HL-60 (cell line): ENCODE data around the gene SHB.

Experiments
- DNase-seq, 2 experiments: peaks; one replicate each; pipeline ENCODE4 v3.0.0-alpha.2; 2010 to 2020; ENCODE audit warnings: low read depth in 1 of 2, low spot score in 1 of 2
- H3K27ac ChIP-seq: fragments of 250-450 bp; sonication (Bioruptor Pico); replicated peaks from 2 replicates; pipeline ENCODE4 v1.5.1; 2020; ENCODE audit warnings: mild to moderate bottlenecking, moderate library complexity
- H3K27me3 ChIP-seq: fragments of 250-450 bp; sonication (Bioruptor Pico); 2 replicates; pipeline ENCODE4 v1.5.1; 2021; ENCODE audit warnings: mild to moderate bottlenecking, moderate library complexity; ENCODE audit not compliant: insufficient read depth, poor library complexity, severe bottlenecking
- H3K4me3 ChIP-seq: replicated peaks from 2 replicates; pipeline ENCODE4 v1.5.1; 2011; ENCODE audit warnings: mild to moderate bottlenecking, control low read depth, low read length; ENCODE audit not compliant: insufficient read depth
- GABPA ChIP-seq: IDR thresholded peaks from 2 replicates; pipeline ENCODE4 v1.6.1; 2012; ENCODE audit warnings: low read depth
- POLR2AphosphoS5 ChIP-seq: IDR thresholded peaks from 2 replicates; pipeline ENCODE4 v1.6.1; 2012; ENCODE audit warnings: low read depth
- SPI1 ChIP-seq: IDR thresholded peaks from 2 replicates; pipeline ENCODE4 v1.6.1; 2012; ENCODE audit warnings: low read depth, mild to moderate bottlenecking, borderline replicate concordance
- TF ChIP-seq, protein P1 (sequence below): IDR thresholded peaks from one replicate; pipeline ENCODE4 v1.5.1; 2011; ENCODE audit warnings: low read length, control low read depth, inconsistent platforms; ENCODE audit not compliant: insufficient read depth
- TF ChIP-seq, protein P2 (sequence below): IDR thresholded peaks from 2 replicates; pipeline ENCODE4 v1.6.1; 2012; ENCODE audit warnings: low read depth; ENCODE audit not compliant: insufficient replicate concordance

Gene SHB

DNA sequence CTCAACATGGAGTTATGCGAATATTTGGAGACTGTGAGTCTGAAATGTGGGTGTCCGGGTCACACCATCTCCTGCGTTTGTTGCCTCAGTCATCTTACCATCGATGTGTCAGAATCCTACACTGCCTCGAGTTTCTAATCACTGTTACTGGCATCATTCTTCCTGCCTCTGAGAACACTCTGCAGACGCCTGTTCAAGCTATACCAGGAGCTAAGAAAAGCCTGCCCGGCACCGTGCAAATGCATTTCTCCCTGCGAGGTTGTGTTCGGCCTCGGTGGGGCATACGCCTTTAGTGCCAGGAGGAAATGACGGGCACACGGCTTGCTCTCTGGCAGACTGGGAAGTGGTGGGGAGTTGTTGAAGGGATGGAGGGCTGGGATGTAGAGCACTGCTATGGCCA lies 133.9 kb downstream of the SHB start:
- Histone ChIP-seq H3K27me3 (no peaks in the 10 kb centered on the region), H3K27ac (no peak overlapping the region), H3K4me3 (no peak overlapping the region)
- no peak for DNase-seq
- TF ChIP-seq GABPA (no peak), POLR2AphosphoS5 (no peak), SPI1 (no peak)
- TF ChIP-seq, protein P1, sequence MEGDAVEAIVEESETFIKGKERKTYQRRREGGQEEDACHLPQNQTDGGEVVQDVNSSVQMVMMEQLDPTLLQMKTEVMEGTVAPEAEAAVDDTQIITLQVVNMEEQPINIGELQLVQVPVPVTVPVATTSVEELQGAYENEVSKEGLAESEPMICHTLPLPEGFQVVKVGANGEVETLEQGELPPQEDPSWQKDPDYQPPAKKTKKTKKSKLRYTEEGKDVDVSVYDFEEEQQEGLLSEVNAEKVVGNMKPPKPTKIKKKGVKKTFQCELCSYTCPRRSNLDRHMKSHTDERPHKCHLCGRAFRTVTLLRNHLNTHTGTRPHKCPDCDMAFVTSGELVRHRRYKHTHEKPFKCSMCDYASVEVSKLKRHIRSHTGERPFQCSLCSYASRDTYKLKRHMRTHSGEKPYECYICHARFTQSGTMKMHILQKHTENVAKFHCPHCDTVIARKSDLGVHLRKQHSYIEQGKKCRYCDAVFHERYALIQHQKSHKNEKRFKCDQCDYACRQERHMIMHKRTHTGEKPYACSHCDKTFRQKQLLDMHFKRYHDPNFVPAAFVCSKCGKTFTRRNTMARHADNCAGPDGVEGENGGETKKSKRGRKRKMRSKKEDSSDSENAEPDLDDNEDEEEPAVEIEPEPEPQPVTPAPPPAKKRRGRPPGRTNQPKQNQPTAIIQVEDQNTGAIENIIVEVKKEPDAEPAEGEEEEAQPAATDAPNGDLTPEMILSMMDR, result no peak
- TF ChIP-seq, protein P2, sequence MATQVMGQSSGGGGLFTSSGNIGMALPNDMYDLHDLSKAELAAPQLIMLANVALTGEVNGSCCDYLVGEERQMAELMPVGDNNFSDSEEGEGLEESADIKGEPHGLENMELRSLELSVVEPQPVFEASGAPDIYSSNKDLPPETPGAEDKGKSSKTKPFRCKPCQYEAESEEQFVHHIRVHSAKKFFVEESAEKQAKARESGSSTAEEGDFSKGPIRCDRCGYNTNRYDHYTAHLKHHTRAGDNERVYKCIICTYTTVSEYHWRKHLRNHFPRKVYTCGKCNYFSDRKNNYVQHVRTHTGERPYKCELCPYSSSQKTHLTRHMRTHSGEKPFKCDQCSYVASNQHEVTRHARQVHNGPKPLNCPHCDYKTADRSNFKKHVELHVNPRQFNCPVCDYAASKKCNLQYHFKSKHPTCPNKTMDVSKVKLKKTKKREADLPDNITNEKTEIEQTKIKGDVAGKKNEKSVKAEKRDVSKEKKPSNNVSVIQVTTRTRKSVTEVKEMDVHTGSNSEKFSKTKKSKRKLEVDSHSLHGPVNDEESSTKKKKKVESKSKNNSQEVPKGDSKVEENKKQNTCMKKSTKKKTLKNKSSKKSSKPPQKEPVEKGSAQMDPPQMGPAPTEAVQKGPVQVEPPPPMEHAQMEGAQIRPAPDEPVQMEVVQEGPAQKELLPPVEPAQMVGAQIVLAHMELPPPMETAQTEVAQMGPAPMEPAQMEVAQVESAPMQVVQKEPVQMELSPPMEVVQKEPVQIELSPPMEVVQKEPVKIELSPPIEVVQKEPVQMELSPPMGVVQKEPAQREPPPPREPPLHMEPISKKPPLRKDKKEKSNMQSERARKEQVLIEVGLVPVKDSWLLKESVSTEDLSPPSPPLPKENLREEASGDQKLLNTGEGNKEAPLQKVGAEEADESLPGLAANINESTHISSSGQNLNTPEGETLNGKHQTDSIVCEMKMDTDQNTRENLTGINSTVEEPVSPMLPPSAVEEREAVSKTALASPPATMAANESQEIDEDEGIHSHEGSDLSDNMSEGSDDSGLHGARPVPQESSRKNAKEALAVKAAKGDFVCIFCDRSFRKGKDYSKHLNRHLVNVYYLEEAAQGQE, result no peak

DNA sequence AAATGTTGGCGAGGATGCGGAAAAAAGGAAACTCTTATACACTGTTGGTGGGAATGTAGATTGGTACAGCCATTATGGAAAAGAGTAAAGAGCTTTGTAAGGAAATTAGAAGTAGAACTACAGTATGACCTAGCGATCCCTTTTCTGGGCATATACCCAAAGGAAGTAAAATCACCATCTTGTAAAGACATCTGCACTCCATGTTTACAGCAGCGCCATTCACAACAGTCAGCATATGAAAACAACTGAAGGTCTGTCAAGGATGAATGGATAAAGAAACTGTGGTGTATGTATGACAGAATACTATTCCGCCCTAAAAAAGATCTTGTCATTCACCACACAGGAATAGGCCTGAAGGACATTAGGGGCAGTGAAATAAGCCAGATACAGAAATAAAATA lies 137.4 kb downstream of the SHB start:
- Histone ChIP-seq H3K27ac (no peak overlapping the region), H3K27me3 (no peaks in the 10 kb centered on the region), H3K4me3 (no peak overlapping the region)
- no peak for TF ChIP-seq GABPA
- TF ChIP-seq, protein P1, result no peak
- no peak for TF ChIP-seq SPI1
- no peak for TF ChIP-seq POLR2AphosphoS5
- TF ChIP-seq, protein P2, result no peak
- no peak for DNase-seq

DNA sequence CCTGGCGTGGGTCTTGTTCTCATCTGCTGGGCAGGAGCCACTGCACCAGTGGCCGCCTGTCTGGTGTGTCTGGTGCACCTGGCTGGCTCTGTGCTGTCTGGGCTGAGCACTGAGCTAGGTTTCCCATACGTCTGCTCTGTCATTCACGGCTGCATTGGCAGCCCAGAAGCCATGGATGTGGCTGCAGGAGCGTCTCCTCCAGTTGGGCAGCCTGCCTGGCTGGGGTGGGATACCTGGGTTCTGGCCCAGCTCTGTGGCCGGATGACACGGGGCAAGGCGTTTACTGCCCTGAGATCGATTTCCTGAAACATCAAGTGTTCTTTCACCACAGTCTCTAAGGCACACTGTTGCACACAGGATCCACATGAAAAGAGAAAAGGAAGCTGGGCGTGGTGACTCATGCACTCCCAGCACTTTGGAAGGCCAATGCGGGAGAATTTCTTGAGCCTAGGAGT lies 139.6 kb downstream of the SHB start:
- Histone ChIP-seq H3K27ac (no peak overlapping the region), H3K27me3 (no peaks in the 10 kb centered on the region), H3K4me3 (no peak overlapping the region)
- DNase-seq, result peak in 1 of 2 experiments; percentile 18
- TF ChIP-seq, protein P2, result no peak
- TF ChIP-seq SPI1 (no peak), GABPA (no peak), POLR2AphosphoS5 (no peak)
- TF ChIP-seq, protein P1, result no peak
